ENCODE data around the gene ACSF3.

ACSF3 gene

DNA sequence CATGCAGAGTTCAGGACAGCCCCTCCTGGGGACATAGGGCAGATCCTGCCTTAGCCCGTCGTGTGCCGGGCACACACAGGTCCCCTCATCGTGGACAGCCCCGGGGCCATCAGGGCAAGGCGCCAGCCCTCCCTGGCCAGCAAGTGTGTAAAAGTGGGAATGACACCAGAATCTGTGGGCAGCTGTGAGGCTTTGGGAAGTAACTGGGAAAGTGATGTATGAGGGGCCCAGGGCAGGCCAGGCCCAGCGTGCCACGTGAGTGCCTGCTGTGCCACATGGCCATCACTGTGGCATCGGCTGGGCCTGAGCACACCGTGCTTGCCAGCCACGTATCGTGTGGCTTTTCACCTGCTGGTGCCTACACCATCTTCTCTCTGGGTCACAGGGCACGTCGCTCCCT, 26.6 kb downstream of the ACSF3 start:
- Histone ChIP-seq H3K9me3 (ENCODE audit: control insufficient read depth in 2 of 2, low read length in 2 of 2) (peaks cover 0 to 3% of the 10 kb centered on the region in 2 donors), H3K27me3 (ENCODE audit: control insufficient read depth in 1 of 2, insufficient read depth in 2 of 2, low read length in 2 of 2) (no peaks in the 10 kb centered on the region), H3K27ac (ENCODE audit: low read length) (no peak overlapping the region), H3K4me1 (ENCODE audit: control insufficient read depth, insufficient read depth, low read length) (no peaks in the 10 kb centered on the region), H3K9ac (ENCODE audit: low read length in 2 of 2) (no peak overlapping the region), H3K36me3 (ENCODE audit: control insufficient read depth in 2 of 2, insufficient read depth in 2 of 2, low read length in 2 of 2) (peaks cover 32 to 43% of the 10 kb centered on the region in 2 donors), H3K4me3 (ENCODE audit: low read length in 2 of 2) (no peak overlapping the region)

DNA sequence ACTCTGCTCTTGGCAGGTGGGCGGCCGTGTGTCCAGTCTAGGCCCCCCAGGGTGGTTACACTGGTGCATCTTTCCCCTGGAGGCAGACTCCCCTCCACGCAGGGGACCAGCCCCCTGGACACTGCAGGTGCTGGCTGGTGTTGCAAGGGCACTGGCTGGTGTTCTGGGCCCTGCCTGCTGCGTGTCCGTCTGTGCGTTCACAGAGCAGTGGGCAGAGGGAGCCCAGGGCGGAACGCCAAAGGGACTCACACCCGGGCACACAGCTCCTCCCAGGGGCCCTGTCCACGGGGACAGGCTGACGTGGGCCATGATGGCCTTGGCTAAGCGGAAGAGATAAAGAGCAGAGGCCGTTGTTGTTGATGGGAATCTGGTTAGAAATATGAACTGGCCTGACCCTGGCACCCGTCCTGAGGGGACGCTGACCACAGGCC, 27.3 kb downstream of the ACSF3 start:
- no peaks in the 10 kb centered on the region for H3K4me1 ChIP-seq (ENCODE audit: control insufficient read depth, insufficient read depth, low read length)
- H3K9me3 ChIP-seq (ENCODE audit: control insufficient read depth in 2 of 2, low read length in 2 of 2) = peaks cover 3% of the 10 kb centered on the region in 2 donors
- H3K4me3 ChIP-seq (ENCODE audit: low read length in 2 of 2) = no peak overlapping the region
- no peaks in the 10 kb centered on the region for H3K27me3 ChIP-seq (ENCODE audit: control insufficient read depth in 1 of 2, insufficient read depth in 2 of 2, low read length in 2 of 2)
- no peak overlapping the region for H3K9ac ChIP-seq (ENCODE audit: low read length in 2 of 2)
- no peak overlapping the region for H3K27ac ChIP-seq (ENCODE audit: low read length)
- peaks cover 32 to 38% of the 10 kb centered on the region in 2 donors for H3K36me3 ChIP-seq (ENCODE audit: control insufficient read depth in 2 of 2, insufficient read depth in 2 of 2, low read length in 2 of 2)

DNA sequence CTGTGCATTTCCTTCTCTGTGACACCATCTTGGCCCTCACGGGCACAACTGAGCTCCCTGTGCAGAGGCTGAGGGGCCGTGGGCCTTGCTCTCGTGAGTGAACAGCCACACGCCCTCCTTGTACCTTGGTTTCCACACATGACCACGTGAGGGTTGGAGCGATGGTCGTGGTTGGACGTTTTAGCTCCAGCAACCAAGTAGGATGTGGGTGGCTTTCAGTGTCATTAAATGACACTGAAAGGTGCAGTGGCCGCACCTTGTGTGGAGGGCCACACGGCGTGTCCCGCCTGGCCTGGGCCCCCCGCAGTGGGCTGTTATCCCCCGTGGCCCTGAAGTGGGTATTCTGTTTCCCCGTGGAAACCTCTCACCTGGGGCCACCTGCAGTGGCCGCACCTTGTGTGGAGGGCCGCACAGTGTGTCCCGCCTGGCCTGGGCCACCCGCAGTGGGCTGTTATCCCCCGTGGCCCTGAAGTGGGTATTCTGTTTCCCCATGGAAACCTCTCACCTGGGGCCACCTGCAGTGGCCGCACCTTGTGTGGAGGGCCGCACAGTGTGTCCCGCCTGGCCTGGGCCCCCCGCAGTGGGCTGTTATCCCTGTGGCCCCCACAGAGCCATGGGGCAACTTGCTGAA, 28.2 kb downstream of the ACSF3 start:
- Histone ChIP-seq H3K36me3 (ENCODE audit: control insufficient read depth in 2 of 2, insufficient read depth in 2 of 2, low read length in 2 of 2) (peaks cover 30 to 35% of the 10 kb centered on the region in 2 donors), H3K4me1 (ENCODE audit: control insufficient read depth, insufficient read depth, low read length) (no peaks in the 10 kb centered on the region), H3K27me3 (ENCODE audit: control insufficient read depth in 1 of 2, insufficient read depth in 2 of 2, low read length in 2 of 2) (no peaks in the 10 kb centered on the region), H3K9ac (ENCODE audit: low read length in 2 of 2) (no peak overlapping the region), H3K27ac (ENCODE audit: low read length) (no peak overlapping the region), H3K4me3 (ENCODE audit: low read length in 2 of 2) (no peak overlapping the region), H3K9me3 (ENCODE audit: control insufficient read depth in 2 of 2, low read length in 2 of 2) (peaks cover 3% of the 10 kb centered on the region in 2 donors)

DNA sequence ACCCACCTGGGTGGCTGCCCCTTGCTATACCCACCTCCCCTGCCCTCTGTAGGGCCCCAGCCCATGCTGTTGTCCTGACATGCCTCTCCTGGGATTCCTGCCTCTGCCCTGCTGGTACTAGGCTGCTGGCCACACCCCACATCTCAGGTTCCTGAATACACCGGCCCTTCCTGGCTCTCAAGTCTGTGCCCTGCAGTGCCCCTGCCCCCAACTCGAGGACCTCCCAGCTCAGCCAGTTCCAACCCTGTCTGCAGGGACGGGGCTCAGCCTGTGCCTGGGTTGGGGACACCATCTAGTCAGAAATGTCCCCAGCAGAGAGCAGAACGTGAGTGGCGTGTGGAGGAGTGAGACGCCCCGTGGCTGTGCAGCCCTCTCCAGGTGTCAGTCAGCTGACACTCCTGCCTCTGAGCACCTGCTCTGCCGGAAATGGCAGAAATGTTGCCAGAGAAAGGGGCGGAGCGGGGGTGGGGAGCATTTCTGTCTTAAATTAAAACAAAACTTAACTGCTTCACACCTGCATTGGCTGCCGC, 28.7 kb downstream of the ACSF3 start:
- Histone ChIP-seq H3K4me1 (ENCODE audit: control insufficient read depth, insufficient read depth, low read length) (no peaks in the 10 kb centered on the region), H3K27me3 (ENCODE audit: control insufficient read depth in 1 of 2, insufficient read depth in 2 of 2, low read length in 2 of 2) (no peaks in the 10 kb centered on the region), H3K27ac (ENCODE audit: low read length) (no peak overlapping the region), H3K9ac (ENCODE audit: low read length in 2 of 2) (no peak overlapping the region), H3K36me3 (ENCODE audit: control insufficient read depth in 2 of 2, insufficient read depth in 2 of 2, low read length in 2 of 2) (peaks cover 25 to 31% of the 10 kb centered on the region in 2 donors), H3K4me3 (ENCODE audit: low read length in 2 of 2) (no peak overlapping the region), H3K9me3 (ENCODE audit: control insufficient read depth in 2 of 2, low read length in 2 of 2) (peaks cover 3% of the 10 kb centered on the region in 2 donors)

DNA sequence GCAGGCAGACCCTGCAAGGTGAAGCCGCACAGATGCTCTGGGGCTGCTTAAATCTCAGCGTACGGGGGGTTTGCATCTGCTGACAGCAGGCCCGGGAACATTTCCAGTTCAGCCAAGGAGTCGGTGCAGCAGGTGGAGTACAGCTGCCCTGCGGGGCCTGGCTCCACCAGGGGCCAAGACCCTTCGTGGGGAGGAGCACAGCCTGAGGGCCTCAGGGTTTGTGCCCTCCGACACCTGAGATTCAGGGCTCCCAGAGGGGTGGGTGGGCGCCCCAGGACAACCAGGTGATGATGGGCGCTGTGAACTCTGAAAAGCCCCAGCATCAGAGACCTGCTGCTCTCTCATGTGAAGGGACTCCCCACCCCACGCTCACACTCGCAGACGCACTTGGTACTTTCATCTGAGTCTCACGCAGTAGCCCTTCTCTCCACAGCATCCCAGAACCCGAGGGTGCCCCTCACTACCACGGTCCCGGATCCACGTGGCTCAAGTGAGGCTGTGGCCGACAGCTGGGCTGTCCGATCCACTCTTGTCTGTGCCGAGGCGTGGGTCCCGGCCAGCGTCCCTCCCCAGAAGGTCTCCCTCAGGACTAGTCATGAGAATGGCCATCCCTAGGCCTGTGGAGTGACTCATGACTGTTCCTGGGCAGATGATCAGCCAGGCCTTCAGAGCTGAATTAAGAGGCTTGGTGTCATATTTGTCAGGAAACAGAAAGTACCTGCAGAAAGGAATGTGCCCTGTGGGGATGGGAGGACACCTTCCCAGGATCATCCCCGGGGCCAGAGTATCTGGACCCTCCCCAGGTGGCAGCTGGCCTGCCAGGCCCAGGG, 29.6 kb downstream of the ACSF3 start:
- Histone ChIP-seq H3K4me1 (ENCODE audit: control insufficient read depth, insufficient read depth, low read length) (no peaks in the 10 kb centered on the region), H3K36me3 (ENCODE audit: control insufficient read depth in 2 of 2, insufficient read depth in 2 of 2, low read length in 2 of 2) (peaks cover 25 to 26% of the 10 kb centered on the region in 2 donors), H3K4me3 (ENCODE audit: low read length in 2 of 2) (no peak overlapping the region), H3K27me3 (ENCODE audit: control insufficient read depth in 1 of 2, insufficient read depth in 2 of 2, low read length in 2 of 2) (no peaks in the 10 kb centered on the region), H3K9me3 (ENCODE audit: control insufficient read depth in 2 of 2, low read length in 2 of 2) (peaks cover 3% of the 10 kb centered on the region in 2 donors), H3K9ac (ENCODE audit: low read length in 2 of 2) (no peak overlapping the region), H3K27ac (ENCODE audit: low read length) (no peak overlapping the region)

DNA sequence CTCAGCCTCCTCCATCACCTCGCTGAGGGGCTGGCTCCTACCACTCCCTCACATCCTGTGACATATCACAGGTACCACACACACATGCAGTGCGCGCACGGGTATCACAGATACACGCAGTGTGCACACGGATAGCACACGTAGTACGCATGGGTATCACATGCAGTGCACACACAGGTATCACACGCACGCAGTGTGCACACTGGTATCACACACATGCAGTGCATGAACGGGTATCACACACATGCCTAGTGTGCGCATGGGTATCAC, 30.1 kb downstream of the ACSF3 start:
- H3K9ac ChIP-seq (ENCODE audit: low read length in 2 of 2) = no peak overlapping the region
- no peaks in the 10 kb centered on the region for H3K27me3 ChIP-seq (ENCODE audit: control insufficient read depth in 1 of 2, insufficient read depth in 2 of 2, low read length in 2 of 2)
- no peak overlapping the region for H3K27ac ChIP-seq (ENCODE audit: low read length)
- H3K9me3 ChIP-seq (ENCODE audit: control insufficient read depth in 2 of 2, low read length in 2 of 2) = peaks cover 3% of the 10 kb centered on the region in 2 donors
- H3K36me3 ChIP-seq (ENCODE audit: control insufficient read depth in 2 of 2, insufficient read depth in 2 of 2, low read length in 2 of 2) = peaks cover 23 to 26% of the 10 kb centered on the region in 2 donors
- H3K4me3 ChIP-seq (ENCODE audit: low read length in 2 of 2) = no peak overlapping the region
- no peaks in the 10 kb centered on the region for H3K4me1 ChIP-seq (ENCODE audit: control insufficient read depth, insufficient read depth, low read length)

DNA sequence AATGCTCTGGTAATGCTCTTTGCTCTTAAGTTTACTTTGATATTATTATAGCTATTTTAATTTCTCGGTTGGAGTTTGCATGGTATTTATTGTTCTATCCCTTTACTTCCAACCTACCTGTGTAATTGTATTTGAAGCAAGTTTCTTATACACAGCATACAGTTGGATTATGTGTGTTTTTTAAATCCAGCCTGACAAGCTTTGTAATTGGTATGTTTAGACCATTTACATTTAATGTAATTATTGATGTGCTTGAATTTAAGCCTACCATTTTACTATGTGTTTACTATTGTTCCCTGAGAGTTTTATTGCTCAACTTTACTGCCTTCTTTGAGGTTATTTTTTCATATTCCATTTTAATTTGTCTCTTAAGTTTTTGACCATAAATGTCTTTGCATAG, 35.7 kb downstream of the ACSF3 start:
- Histone ChIP-seq H3K36me3 (ENCODE audit: control insufficient read depth in 2 of 2, insufficient read depth in 2 of 2, low read length in 2 of 2) (peaks cover 8 to 14% of the 10 kb centered on the region in 2 donors), H3K4me3 (ENCODE audit: low read length in 2 of 2) (no peak overlapping the region), H3K27me3 (ENCODE audit: control insufficient read depth in 1 of 2, insufficient read depth in 2 of 2, low read length in 2 of 2) (no peaks in the 10 kb centered on the region), H3K9ac (ENCODE audit: low read length in 2 of 2) (no peak overlapping the region), H3K9me3 (ENCODE audit: control insufficient read depth in 2 of 2, low read length in 2 of 2) (peaks cover 2 to 3% of the 10 kb centered on the region in 2 donors), H3K27ac (ENCODE audit: low read length) (no peak overlapping the region), H3K4me1 (ENCODE audit: control insufficient read depth, insufficient read depth, low read length) (no peaks in the 10 kb centered on the region)

DNA sequence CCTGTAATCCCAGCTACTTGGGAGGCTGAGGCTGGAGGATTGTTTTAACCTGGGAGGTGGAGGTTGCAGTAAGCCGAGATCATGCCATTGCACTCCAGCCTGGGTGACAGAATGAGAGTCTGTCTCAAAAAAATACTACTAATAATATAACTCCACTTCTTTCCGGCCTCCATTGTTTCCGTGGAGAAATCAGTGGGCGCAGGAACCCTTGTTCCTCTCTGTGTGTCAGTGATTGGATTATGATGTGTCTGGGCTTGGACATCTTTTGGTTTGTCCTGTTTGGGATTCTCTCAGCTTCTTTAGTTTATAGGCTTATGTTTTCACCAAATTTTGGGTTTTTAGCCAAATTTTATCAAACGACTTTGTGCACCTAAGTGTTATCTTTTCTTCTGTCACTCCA, 36.8 kb downstream of the ACSF3 start:
- Histone ChIP-seq H3K4me3 (ENCODE audit: low read length in 2 of 2) (no peak overlapping the region), H3K27ac (ENCODE audit: low read length) (no peak overlapping the region), H3K9ac (ENCODE audit: low read length in 2 of 2) (no peak overlapping the region), H3K4me1 (ENCODE audit: control insufficient read depth, insufficient read depth, low read length) (no peaks in the 10 kb centered on the region), H3K27me3 (ENCODE audit: control insufficient read depth in 1 of 2, insufficient read depth in 2 of 2, low read length in 2 of 2) (no peaks in the 10 kb centered on the region), H3K9me3 (ENCODE audit: control insufficient read depth in 2 of 2, low read length in 2 of 2) (peaks cover 0 to 3% of the 10 kb centered on the region in 2 donors), H3K36me3 (ENCODE audit: control insufficient read depth in 2 of 2, insufficient read depth in 2 of 2, low read length in 2 of 2) (peaks cover 8 to 11% of the 10 kb centered on the region in 2 donors)

DNA sequence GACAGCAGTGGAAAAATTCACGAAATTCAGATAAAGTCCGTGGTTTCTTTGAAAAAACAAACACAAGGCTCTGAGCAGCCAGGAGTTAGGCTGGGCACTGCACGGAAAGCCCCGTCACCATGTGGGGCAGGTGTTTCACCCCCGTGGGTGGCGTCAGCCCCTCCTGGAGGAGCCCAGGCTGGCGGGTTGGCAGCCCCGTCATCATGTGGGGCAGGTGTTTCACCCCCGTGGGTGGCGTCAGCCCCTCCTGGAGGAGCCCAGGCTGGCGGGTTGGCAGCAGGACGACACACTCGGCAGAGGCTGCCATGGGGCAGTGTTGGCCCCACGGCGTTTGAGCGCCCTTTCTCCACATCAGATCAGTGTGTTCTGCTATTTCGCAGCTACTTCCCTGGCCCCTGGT, 38.1 kb downstream of the ACSF3 start:
- no peaks in the 10 kb centered on the region for H3K4me1 ChIP-seq (ENCODE audit: control insufficient read depth, insufficient read depth, low read length)
- H3K9me3 ChIP-seq (ENCODE audit: control insufficient read depth in 2 of 2, low read length in 2 of 2) = no peaks in the 10 kb centered on the region
- H3K9ac ChIP-seq (ENCODE audit: low read length in 2 of 2) = no peak overlapping the region
- no peaks in the 10 kb centered on the region for H3K27me3 ChIP-seq (ENCODE audit: control insufficient read depth in 1 of 2, insufficient read depth in 2 of 2, low read length in 2 of 2)
- peaks cover 10 to 11% of the 10 kb centered on the region in 2 donors for H3K36me3 ChIP-seq (ENCODE audit: control insufficient read depth in 2 of 2, insufficient read depth in 2 of 2, low read length in 2 of 2)
- H3K27ac ChIP-seq (ENCODE audit: low read length) = no peak overlapping the region
- no peak overlapping the region for H3K4me3 ChIP-seq (ENCODE audit: low read length in 2 of 2)

DNA sequence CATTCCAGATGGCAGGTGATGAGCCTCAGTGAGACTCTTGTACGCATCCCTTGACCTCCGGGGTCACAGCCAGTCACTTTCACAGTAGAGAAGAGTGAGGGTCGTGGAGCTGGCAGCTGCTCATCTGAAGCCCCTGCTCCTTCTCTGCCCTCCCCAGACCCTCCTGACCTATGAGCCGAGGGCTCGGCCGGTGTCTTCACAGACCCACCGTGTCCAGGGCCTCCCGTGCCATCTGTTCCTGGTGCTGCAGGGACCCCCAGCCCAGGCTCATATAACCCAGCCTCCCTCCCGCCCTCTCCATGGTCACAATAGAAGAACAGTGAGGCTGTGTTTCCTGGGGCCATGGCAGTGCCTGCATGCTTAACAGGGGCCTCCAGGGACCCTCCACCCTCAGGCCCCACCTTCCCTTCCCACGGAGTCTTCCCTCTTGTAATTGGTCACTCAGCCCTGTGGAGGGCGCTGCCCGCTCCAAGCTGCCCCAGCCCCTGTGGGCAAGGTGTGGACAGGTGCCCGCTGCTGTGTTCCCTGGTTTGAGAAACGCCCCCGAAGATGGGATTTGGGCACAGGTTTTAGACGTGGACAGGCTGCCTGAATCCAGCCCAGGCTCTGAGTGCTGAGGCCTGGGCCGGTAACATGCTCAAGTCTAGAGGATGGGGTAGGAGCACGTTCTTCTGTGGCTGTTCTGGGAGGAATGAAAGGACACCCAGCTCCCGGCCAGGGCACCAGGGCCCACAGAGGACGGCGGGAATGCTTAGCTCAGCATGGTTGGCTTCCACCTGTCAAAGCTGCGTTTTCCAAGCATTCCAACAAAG, 38.7 kb downstream of the ACSF3 start:
- Histone ChIP-seq H3K4me3 (ENCODE audit: low read length in 2 of 2) (no peak overlapping the region), H3K4me1 (ENCODE audit: control insufficient read depth, insufficient read depth, low read length) (no peaks in the 10 kb centered on the region), H3K36me3 (ENCODE audit: control insufficient read depth in 2 of 2, insufficient read depth in 2 of 2, low read length in 2 of 2) (peaks cover 11% of the 10 kb centered on the region in 2 donors), H3K27ac (ENCODE audit: low read length) (no peak overlapping the region), H3K9me3 (ENCODE audit: control insufficient read depth in 2 of 2, low read length in 2 of 2) (no peaks in the 10 kb centered on the region), H3K27me3 (ENCODE audit: control insufficient read depth in 1 of 2, insufficient read depth in 2 of 2, low read length in 2 of 2) (no peaks in the 10 kb centered on the region), H3K9ac (ENCODE audit: low read length in 2 of 2) (no peak overlapping the region)

Measured in stomach smooth muscle (tissue), 2 donors.